ENCODE results near the gene MORC1.

The MORC1 gene

DNA sequence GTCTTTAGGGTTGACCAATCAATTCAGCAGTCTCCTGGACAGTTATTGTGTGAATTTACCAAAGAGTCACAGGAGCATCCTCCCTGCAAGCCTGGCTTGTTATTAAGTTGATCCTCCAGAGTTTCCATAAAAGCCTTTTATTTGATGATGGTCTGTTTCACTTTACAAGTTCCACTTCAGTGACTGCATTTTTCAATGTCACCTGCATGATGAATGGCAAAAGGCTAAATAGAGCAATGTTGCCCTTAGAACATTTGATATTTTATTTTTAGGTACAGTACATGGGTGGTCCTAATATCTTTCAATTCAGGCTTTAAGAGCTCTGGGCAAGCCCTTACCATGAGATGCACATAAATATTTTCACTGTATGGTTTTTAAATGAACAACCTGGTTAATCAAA is 186.9 kb downstream of the MORC1 start:
- no peak for DNase-seq

DNA sequence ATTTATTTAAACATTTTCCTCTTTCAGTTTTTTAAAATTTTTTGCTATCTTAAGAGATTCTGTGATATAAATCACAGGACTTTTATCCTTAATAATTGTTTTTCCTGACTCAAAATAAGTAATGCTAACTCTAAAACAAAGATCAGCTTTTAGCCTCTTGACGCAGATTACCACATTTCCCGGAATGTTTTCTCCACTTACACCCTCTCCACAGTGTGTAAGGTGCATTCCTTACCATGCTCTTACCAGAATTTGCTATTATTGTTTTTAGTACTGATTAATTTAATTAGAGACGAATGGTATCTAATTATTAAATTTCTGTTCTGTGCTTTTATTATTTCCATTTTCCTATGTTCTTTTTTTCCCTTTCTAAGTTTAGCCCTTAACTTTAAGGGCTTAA is 199.1 kb downstream of the MORC1 start:
- no peak for DNase-seq

DNA sequence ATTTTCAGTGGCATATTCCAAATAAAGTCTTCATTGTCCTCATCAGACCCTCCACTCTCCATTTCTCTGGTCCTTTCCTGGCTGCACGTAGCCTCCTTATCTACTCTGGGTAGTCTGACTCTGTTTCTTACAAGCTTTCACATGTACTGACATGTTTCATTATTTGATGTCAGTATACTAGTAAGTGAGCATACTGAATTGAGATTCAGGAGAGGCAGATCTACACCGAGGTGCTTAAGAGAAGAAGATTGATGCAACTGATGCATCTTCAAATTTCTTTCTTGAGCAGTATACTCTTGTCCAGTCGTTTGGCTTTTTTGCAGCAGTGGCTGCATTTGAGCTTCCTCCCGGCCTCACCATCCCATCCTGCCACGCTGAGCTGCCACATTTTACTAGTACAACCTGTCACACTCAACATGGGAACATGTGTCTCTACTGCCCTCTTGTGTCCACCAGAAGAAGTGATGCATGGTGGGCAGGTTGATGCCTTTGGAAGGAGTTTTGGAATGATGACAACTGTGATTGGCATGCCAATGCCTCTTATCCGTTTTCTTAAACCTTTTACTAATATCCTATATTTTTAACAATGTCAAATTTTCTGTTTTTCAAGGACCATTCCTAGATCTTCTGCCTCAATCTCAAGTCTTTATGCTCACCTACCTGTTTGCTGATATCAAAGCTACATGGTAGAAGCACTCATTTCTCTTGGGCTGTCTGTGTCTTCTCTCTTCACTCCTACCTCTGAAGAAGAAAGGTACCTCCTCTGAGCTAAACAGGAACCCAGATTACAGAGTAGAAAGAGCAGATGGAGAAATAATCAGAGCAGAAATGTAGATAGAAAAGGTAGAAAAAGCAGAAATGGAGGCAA is 202.9 kb downstream of the MORC1 start:
- peak; percentile 49 for DNase-seq

DNA sequence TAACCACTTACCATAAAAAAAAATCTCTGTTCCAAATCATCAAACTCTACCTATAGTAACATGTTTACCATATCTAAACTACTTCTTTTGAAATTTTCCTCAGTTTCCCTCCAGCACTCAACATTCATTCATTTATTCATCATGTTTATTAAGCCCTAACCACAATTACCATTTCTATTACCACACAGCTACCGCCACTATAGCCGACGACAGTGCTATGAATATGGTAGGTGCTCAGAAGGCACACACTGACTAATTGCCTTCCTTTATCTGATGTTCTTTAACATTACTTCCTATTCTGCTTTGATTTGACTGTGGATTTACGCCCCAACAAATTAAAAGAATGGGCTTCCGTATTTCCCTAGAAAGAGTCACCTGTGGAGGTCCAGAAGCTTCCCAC is 208.1 kb downstream of the MORC1 start:
- no peak for DNase-seq

Data from NCI-H2171 (cell line).